ENCODE results near the gene KSR1.

KSR1 gene

DNA sequence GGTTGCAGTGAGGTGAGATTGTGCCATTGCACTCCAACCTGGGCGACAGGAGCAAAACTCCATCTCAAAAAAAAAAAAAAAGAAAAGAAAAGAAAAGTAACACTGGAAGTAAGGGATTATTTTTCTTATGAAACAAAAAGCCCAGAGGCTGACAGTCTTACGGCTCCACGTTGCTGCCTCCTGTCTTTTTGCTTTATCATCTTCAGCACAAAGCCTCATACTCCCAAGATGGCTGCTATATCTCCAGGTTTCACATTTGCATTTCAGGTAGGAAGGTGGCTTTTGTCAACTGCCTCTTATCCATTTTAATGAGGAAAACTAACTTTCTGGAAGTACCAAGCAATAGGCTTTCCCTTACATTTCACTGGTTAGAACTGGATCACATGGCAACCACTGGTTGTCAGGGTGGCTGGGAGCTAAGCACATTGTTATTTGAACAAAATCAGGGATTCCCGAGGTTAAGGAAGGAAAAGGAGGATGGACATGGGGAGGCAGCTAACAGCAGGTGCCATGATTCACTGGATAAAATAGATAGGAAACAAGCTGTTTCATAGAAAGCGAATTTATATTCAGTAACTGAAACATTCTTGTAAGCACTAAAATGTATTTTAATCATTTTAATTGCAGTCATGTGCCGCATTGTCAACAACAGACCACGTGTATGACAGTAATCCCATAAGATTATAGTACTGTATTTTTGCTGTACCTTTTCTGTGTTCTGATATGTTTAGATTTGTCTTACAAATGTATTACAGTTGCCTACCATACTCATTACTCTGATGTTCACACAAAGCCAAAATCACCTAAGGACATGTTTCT, 58.6 kb downstream of the KSR1 start:
- DNase-seq (ENCODE audit: low spot score), result no peak

DNA sequence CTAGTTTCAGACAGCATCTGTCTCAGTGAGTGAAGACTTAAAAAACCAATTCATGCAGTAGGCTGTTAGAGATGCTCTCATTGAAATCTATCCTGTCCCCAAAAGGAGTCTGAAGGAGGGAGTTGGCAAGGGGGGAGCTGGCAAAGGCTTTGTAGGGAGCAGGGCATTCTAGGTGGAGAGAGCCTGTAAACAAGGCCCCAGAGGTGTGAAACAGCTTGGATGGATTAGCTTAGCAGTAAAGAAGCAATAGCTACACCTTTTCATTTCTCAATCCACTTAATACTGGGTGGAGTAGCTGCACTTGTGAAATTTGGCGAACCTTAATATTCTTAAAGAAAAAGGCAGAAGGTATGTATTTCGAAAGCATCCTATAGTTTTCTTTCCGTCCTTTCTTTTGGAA, 61.8 kb downstream of the KSR1 start:
- DNase-seq (ENCODE audit: low spot score), result no peak

DNA sequence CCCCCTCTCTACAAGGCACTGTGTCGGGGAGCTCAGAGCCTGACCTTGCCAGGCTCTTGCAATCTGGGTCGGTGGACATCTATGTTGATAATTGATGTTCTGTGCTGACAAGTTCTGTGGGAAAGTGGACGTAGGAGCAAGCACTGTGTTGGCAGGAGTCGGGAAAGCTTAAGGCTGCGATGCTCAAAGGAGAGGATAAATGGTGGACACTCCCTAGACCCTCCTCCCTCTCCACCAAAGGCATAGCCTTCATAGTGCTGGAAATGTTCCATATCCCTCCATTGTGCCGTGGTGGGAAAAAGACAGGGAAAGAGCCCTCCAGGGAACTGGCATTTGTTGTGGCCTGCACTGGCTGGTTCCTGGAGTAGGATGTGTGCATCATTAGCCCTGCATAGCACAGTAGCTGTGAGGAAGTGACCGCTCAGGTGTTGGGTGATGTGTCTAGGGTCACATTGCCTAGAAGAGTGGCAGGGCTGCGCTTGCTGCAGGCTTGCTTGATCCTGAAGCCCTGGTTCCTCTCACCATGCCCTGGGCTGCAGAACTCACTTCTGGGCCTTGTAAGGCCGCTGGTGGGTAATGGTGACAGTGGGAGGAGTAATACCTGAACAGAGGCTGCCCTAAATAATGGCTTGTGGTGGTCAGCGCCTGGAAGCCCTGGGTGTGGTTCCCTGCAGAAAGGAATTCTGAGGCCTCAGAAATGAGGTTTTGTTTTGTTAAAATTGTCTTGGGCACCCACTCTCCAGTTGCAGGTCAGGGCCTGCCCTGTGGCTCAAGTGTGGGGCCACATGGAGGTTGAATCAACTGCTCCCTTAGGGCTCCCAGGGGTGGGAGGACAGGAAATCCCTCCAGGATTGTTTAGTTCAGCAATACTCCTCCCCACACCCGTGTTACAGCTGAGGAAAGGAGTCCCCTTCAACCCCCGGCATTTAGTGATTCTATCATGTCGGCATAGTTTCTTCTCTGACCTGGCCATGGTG, 62.6 kb downstream of the KSR1 start:
- DNase-seq (ENCODE audit: low spot score), result no peak

DNA sequence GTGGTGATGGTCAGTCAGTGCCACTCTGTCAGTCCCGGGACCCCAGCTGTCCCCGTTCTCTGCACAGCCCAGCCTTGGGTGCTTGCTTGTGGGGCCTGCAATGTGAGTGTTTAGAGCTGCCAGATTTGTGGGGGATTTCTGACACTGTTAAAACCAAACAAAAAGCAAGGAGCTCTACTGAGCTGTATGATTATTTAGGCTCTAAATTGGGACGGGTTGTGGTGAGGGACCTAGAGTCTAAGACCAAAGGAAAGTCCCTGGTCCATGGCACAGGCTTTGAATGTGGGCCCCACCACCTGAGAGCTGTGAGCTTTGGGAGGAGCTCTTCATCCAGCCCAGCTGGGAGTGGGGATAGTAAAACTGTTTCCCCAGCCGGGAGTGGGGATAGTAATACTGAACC, 63.3 kb downstream of the KSR1 start:
- no peak for DNase-seq (ENCODE audit: low spot score)

DNA sequence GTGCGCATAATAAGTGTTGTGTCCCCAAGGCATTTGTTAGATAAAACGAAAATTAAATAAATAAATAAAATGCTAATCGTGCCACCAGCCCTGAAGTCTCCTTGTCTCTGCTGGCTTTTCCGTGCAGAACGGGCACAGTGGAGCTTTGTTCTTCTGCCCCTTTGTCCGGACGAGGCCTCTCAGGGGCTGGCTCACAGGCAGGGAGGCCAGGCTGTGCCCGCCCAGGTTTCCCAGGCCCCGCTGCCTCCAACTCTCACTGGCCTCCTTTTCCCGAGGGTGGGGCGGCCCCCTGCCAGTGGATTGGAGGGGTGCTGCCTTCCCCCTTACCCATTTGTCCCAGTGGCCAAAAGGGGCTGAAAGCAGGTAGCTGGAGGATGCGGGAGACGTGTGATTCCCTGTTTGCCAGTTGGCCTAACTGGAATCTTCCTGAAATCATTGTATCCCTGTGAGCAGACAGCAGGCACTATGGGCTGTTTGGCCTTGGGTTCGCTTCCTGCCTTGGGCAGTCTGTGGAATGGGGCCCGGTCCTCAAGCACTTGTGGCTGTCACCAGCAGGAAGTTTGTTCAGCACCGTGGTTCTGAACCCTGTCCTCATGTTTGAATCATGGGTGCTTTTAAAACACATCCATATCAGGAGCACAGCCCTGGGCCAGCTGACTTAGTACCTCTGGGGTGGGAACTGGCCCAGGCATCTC, 64.4 kb downstream of the KSR1 start:
- DNase-seq (ENCODE audit: low spot score), result no peak

DNA sequence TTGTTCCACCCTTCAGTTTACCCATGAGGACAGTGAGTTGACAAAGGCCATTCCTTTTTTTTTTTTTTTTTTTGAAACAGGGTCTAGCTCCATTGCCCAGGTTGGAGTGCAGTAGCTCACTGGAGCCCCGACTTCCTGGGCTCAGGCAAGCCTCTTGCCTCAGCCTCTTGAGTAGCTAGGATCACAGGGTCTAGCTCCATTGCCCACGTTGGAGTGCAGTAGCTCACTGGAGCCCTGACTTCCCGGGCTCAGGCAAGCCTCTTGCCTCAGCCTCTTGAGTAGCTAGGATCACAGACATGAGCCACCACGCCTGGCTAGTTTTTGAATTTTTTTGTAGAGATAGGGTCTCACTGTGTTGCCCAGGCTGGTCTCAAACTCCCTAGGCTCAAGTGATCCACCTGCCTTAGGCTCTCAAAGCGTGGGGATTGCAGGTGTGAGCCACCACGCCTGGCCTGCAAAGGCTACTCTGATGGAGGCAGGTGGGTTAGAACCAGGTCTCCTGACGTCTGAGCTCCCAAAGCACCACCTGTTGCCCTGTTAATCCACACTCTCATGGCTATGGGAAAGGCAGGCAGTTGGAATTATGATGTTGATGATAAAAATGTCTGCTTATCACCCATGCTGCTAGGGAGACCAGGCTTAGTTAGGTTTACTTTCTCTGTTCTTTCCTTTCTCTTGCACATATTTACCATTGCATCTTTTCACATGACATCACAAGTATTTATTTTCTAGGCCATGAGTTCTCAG, 65.2 kb downstream of the KSR1 start:
- no peak for DNase-seq (ENCODE audit: low spot score)

DNA sequence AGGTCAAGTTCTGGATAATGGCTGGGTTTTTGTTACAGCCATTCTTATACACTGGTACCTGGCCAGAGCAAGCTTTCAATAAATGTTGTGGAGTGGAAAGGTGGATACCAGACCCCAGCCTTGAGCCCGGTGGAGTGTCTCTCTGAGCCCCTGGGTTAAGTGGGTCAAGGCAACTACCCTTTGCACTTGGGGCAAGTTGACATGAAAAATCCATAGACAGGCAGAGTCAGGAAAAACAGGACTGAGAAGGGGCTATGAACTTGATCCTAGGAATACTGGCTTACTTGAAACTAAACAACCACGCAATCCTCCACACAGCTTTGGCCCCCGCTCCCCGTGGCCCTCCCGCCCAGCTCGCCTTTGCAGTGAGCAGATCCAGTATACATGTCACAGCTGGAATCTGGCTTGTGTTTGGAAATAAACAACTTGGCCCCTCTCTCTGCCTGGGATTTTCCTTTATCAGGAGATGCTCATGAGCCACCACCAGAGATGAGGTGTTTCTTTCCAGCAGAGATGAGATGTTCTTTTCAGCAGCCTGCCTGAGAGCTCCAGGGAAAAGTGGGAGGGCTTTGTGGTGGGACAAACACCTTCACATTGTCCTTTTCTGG, 65.9 kb downstream of the KSR1 start:
- DNase-seq (ENCODE audit: low spot score), result no peak

DNA sequence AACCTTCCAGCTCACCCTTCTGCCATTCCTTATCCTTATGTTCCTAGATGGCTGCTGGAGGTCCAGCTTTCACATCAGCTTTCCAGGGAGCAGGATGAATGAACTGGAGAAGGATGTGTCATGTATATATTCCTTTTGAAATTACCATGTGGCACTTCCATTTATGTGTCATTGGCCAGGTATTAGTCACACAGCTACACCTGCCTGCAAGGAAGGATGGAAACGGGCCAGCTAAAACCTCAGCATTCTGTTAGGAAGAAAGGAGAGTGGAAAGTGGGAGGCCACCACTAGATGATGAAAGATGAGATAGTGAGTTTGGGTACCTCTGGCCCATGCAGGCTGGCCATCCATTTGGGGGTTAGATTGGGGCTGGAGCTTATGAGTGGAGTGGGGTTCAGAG, 67.5 kb downstream of the KSR1 start:
- DNase-seq (ENCODE audit: low spot score), result no peak

DNA sequence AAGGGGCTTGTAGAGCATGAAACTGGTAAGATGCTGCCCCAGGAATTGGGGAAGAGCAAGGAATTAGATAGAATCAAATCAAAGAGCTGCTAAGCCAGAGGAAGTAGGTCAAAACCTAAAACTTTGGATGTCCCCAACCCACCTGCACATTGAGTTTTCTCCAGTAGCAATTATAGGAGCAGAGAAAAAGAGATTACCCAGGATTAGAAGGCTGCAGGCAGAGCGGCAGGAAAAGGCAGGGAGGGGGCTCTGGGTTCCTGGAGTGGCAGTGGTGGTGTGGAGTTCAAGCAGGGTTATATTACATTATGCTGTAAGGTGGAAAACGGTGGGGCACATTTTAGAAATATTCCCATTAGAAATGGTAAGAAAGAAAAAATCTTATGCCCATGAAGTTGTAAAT, 68.3 kb downstream of the KSR1 start:
- no peak for DNase-seq (ENCODE audit: low spot score)

DNA sequence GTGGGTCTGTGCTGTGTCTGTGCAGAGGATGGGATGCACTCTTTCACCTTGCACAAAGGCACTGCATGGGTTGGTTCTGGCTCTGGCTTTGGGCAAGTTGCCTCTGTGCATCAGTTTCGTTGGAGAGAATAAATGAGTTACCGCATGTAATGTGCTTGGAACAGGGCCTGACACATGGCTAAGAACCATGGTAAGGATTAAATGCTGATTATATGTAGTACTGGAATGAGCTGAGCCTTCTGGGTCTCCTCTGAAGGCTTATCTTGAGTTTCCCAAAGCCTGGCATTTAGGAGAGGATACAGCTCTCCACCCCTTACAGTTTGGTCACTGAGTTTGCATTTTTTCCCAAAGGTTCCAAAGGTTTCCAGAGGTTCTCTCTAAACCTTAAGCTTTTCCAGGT, 69.1 kb downstream of the KSR1 start:
- no peak for DNase-seq (ENCODE audit: low spot score)

DNA sequence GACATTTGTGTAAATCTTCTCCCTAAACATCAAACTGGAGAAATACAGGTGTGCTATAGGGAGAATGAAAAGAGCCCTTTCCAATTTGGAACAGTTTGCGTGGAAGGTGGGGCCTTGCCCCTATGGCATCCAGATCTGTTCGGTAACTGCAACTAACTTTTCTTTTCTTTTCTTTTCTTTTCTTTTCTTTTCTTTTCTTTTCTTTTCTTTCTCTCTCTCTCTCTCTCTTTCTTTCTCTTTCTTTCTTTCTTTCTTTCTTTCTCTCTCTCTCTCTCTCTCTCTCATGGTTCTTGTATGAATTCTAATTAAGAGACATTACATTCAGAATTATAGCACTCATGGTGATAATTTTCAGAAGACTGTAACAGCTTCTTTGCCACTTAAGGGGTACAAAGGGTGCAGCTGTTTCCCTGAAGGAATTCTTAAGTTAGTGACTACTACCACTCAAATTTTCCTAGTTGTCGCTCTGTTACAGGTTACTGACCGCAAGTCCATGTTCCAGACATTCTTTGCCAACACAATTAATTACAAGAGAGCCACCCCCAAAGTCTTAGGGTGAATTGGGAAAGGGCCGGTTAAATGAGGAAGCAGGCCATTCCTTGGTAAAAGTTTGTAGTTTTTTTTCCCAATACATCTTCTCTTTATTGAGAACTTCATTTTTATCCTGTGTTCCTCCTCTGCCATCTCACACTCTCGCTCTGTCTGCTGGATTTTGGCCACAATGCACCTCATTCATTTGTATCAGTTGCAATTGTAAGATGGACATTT, 69.8 kb downstream of the KSR1 start:
- DNase-seq (ENCODE audit: low spot score), result no peak

DNA sequence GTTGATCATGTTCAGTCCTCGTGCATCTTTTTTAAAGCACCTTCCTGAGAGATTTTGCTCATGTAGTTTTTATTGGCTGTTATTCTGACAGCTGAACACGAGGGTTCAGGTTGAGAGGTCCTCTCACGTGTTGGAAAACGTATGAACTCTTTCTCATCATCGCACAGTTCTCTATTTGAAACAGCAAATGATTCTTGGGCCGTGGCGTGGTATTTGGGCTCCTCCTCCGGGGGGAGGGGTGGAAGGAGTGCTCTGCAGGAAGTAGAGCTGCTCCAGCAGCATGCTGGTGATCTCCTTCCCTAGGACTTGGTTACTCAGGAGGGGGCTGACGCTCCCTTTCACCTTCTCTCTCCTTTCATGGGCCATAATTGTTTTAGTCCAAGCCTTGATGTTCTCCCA, 70.4 kb downstream of the KSR1 start:
- DNase-seq (ENCODE audit: low spot score), result no peak

DNA sequence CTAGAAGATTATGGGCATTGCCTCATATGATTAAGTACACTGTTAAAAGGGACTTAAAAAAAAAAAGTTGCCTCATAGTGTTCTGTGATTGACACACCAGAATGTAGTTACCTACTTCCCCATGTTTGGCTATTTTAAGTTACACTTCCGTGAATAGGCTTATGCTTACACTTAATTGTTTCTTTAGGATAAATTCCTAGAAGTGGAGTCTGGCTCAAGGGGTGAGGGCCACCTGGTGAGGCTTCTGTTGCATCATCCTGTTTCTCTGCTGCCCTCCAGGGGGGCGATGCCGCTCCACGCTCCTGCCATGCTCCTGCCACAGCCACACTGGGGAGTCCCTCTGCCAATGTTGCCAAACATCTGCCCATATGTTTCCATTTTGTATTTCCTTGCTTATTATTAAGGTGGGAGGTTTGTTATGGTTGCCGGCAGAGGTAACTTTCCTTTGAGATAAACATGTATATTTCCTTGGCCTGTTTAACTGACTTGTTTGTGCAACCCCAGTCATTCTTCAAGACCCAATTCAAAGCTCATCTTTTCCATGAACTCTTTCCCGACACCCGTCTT, 73.1 kb downstream of the KSR1 start:
- DNase-seq (ENCODE audit: low spot score), result no peak

DNA sequence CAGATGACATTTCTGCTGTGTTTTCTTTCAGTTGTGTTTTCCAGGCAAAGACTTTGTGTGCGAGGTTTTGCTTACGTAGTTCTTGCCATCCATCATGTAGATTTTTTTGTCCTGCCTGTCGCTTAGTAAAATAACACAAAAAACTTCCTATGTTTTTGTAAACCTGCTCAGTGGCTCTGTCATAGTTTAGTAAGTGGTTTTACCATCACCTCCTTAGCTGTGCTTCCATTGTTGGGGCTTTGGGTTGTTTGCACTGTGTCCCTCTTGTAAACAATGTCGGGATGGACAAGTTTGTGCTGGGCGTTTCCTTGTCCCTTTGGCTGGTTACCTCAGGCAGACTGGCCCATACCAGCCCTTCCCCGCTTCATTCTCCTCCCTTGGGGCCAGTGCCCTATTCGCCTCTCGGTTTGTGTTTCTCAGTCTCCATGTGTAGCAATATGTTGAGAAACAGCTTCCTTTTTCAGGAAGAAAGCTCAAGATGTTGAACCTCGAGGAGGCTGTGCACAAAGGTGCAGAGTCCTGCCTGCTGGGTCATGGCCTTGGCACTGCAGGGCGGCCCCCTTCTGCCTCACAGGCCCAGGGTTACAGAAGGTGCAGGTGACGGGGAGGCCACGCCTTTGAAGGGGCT, 74.6 kb downstream of the KSR1 start:
- no peak for DNase-seq (ENCODE audit: low spot score)

DNA sequence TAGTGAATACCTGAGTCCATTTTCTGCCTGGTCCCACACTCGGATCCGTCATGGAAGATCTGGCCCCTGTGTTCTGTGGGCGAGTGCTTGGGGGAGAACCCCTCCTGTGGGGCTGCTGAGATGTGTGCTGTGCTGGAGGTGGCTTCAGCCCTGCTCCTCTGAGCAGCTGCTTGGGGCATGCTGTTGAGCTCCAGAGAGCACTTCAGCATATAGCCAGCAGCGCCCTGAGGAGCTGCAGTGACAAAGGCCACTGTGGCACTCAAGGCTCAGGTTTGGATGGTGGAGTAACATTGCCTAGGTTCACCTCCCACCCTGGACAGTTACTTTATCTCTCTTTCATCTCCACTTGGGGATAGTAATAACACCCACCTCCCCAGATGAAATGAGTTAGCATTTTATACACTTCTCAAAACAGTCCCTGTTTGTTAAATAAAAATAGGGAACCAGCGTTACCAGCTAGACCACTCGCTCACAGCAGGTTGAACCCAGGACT, 75.3 kb downstream of the KSR1 start:
- DNase-seq (ENCODE audit: low spot score), result no peak

DNA sequence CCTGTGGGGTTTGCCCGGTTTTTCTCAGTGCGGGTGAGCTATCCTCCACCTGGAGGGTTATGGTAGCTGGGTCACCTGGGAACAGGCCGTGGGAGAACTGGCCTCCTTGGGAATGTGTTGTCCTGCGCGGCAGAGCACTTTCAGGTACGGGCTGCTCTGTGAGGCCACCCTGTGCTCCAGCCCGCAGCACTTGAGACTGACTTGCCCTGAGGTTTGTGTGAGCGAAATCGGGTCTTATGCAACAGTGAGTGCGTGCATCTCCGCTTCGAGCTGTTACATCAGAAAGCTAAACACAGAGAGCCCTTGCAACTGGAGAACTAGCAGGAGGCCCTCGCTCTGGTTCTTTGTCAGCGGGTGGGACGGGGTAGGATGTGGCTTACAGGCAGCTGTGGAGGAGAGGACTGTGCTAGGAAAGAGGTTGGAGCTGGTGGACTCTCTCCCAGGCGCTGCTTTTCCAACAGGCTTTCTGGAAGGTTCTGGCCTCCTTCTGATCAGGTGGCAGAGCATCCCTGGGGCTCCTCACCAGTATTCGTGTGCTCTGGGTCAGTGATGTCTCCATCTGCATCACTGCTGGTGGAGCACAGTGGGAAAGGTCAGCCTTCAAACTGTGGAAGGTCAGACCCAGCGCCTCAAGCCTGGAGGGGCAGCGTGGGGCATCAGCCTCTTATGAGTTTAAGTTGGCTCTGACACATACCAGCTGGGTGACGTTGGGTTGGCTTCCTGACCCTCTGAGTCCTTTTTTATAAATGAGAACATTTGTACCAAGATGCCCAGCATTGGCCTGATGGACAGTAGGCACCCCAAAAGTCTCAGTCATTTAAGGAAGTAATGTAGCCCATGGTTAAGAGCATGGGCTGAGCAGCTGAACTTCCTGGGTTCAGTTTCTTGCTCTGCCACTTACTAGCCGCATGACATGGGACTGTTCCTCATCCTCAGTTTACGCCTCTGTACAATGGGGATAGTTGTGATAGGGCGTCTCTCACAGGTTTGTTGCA, 76.3 kb downstream of the KSR1 start:
- DNase-seq (ENCODE audit: low spot score), result no peak

DNA sequence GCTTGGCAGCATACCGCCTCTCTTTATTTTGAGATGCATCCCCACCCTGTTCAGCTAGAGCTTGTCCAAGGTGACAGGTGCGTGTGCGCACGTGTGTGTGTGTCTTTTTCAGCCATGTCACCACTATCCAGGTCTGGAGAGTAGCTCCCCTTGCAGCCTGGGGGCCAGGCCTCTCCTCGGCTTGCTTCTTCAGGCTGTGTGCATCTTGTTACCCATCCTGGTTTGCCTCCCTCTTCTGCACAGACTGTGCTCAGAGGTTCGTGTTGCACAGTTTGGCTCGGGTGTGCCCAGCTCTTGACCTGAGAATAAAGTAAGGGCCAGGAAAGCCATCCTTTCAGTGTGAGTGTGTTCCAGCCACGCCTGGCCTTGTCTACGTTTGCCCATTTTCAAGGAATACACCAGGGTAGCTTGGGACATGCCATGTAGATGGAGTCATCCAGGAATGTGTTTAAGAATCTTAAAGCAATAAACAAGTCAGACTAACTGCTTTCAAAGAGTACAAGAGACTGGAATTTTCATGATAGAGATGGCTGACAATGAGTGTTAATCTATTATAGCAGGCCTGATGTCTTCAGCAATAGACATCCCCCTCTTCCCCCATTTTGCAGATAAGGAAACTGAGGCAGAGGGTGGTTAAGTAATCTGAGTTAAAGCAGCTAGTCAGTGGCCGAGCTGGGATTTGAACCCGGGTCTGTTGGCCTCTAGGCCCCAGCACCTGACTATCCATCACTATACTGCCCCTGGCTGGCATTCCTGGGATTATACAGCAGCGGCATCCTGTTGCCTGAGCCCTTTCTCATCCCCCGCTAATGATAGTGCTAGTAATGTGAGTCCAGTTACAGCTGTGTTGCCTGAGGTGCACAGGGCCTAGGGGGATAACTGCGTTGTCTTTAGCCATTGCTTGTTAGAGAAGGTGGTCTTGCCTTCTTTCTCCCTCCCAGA, 77.9 kb downstream of the KSR1 start:
- DNase-seq (ENCODE audit: low spot score), result no peak

Data from CD4-positive, alpha-beta T cell treated with Interleukin-6 at 100 ng/mL for 8 hours (primary cell).